Measurements from ENCODE around the gene TTC22.

DNA sequence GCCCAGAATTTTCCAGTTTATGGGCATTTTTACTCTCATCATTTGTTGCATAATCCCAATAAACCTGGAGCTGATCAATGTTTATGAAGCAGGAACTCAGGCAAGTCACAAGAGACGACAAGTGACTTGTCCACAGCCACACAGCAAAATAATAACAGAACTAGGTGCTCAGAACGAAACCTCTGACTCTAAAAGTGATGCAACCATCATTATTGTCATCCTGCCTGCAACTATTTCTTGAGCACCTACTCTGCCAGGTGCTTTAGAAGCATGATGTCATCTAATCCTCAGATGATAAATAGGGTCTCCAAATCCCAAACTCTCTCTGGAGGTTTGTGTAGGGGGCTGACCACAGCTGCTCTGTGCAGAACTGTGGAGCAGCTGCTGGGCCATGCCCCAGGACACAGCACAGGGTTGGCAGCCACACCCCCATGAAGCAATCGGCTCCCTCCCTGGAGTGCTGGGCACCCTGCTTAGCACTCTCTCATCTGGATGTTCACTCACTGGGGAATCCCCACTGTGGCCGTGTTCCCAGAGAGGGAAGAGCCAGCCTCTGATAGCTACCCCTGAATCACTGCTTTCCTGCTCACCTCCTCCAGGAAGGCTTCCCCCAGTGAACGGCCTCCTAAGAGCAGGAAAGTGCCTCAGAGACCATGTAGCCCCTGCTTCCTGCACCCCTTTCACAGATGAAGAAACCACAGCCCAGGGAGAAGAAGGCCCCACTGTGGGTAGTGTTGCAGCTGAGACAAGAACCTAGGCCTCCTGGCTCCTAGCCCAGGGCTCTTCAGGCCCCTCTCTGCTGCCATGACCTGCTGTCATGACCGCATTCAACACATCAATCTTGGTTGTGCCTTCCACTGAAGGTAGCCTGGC, 2.1 kb downstream of the TTC22 start:
- TF ChIP-seq, protein P1, sequence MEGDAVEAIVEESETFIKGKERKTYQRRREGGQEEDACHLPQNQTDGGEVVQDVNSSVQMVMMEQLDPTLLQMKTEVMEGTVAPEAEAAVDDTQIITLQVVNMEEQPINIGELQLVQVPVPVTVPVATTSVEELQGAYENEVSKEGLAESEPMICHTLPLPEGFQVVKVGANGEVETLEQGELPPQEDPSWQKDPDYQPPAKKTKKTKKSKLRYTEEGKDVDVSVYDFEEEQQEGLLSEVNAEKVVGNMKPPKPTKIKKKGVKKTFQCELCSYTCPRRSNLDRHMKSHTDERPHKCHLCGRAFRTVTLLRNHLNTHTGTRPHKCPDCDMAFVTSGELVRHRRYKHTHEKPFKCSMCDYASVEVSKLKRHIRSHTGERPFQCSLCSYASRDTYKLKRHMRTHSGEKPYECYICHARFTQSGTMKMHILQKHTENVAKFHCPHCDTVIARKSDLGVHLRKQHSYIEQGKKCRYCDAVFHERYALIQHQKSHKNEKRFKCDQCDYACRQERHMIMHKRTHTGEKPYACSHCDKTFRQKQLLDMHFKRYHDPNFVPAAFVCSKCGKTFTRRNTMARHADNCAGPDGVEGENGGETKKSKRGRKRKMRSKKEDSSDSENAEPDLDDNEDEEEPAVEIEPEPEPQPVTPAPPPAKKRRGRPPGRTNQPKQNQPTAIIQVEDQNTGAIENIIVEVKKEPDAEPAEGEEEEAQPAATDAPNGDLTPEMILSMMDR (IDR thresholded peaks at IDR 0.05) = no peak
- no peak for TF ChIP-seq POLR2A (IDR thresholded peaks at IDR 0.05)
